ENCODE measurements around the gene MTOR.
"Not testable (repeated sequence)": the region's sequence is repeated elsewhere in the genome, so short reads cannot be mapped to it uniquely, and the experiment has no call there.

Gene MTOR

DNA sequence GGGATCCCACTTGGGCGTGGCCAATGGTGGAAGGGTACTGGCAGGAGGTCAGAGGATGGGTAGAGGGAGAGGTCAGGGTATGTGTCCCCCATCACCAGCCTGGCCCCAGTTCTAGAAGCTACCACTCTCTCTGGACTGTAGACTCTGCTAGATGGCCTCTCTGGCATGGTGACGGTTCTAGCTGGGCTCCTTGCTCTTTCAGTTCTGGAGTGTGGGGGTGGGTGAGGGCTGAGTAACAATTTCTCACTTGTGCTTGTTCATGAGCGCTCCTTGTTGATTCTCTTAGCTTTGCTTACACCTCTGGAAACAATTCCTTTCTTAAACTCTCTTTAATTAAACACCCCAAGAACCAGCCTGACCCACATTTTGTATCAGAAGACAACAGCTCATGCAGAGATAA, 137.4 kb downstream of the MTOR start:
- DNase-seq (ENCODE audit: low read depth in 2 of 3, low spot score in 2 of 3): no peak

DNA sequence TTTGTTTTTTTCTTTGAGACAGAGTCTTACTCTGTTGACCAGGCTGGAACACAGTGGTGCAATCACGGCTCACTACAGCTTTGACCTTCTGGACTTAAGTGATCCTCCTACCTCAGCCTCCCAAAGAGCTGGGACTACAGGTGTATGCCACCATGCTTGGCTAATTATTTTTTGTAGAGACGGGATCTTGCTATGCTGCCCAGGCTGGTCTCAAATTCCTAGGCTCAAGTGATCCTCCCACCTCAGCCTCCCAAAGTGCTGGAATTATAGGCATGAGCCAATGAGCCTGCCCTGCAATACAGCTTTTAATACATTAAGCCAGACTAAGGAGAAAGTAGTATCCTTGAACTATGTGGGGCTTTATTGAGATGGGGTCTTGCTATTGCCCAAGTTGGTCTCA, 146.0 kb downstream of the MTOR start:
- DNase-seq (ENCODE audit: low read depth in 2 of 3, low spot score in 2 of 3): no peak

DNA sequence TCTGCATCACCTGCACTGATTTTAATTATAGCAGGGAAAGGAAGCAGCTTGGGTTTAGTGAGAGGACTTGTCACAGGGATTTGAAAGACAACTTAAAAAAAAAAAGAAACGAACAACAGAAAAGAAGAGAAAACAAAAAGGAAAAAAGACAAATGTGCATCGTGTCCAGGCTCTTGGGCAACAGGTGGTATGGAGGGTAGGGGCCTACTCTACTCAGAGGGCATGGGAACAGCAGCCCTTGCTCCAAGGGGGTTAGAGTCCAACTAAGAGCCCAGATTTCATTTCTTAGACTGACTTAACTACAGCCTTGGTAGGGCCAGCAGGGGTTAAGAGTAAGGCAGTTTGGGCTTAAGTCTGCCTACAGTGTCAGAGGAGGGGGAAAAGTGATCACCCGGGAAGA, 147.4 kb downstream of the MTOR start:
- DNase-seq (ENCODE audit: low read depth in 2 of 3, low spot score in 2 of 3): no peak

DNA sequence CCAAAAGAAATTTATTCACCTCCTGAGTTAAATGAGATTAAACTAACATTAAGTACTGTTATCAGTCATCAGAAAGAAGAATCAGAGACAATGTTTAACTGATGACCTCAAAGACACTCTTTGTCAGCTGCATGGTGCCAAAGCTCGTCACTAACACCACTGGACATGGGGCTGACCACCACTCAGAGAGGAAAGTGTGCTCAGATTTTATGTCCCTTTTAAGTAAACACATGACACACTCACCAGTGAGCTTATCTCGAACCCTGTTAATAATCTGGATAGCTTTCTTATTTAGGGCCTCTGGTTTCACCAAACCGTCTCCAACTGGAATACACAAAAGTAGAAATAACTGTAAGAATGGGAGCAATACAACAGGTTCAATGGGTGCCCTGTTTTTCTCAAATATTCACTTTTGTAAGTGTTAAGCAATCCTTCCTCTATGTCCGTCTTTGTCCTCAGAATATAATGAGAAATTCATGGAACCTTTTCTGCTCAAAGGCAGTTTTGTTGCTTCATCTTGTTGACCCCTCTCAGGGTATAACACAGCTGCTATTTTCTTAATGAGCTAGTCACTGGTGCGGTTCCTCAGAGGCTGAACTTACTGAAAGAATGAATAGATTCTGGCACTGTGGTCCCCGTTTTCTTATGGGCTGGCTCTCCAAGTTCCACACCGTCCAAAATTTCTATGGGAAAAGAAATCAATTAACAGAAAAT, 153.1 kb downstream of the MTOR start:
- no peak for DNase-seq (ENCODE audit: low read depth in 2 of 3, low spot score in 2 of 3)

DNA sequence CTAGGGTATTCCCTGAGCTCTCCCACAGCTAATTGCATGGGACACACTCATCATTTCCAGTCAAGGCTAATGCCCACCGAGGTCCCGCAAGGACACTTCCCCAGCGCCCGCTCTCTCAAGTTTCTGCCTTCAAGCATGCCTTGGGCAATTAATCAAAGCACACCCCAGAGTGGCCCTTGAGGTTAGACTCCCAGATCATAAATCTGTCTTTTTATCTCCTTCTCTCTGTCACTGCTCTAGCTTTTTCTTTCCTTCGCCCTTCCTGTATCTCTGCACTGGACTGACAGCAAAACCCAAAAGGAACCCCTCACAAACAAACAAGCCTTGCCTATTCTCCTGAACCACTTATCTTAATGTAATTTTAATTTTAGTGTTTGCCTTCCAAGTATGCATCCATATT, 154.8 kb downstream of the MTOR start:
- no peak for DNase-seq (ENCODE audit: low read depth in 2 of 3, low spot score in 2 of 3)

DNA sequence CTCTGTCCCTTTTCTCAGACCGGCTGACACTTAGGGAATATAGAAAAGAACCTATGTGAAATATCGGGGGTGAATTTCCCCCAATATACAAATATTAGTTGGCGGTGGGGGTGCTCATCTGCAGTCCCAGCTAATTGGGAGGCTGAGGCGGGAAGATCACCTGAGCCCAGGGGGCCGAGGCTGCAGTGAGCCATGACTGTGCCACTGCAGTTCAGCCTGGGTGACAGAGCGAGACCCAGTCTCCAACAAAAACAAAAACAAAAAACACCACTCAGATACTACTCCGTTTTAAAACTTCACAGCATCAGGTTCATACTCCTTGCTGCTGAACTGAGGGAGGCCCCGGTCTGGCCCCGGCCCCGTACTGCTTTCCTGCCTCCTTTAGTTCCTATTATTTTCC, 156.8 kb downstream of the MTOR start:
- DNase-seq (ENCODE audit: low read depth in 2 of 3, low spot score in 2 of 3): no peak

DNA sequence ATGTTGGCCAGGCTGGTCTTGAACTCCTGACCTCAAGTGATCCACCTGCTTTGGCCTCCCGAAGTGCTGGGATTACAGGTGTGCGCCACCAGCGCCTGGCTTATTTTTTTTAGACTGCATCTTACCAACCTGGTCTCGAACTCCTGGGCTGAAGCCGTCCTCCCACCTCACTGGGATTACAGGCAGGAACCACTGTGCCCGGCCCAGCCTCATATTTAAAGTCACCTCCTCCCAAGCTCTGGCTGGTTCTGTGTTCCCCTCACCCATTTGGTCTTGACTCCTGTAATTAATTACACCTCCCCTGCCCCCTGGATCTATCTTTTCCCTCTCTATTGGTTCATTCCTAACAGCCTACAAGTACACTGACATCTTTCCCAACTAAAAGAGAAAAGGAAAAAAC, 161.0 kb downstream of the MTOR start:
- DNase-seq (ENCODE audit: low read depth in 2 of 3, low spot score in 2 of 3): no peak

DNA sequence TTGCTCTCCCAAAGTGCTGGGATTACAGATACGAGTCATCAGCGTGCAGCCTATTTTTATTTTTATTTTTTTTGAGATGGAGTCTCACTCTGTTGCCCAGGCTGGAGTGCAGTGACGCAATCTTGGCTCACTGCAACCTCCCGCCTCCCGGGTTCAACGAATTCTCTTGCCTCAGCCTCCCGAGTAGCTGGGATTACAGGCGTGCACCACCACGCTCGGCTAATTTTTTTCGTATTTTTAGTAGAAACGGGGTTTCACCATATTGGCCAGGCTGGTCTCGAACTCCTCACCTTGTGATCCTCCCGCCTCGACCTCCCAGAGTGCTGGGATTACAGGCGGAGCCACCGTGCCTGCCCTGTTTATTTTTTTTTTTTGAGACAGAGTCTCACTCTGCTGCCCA, 161.5 kb downstream of the MTOR start:
- DNase-seq (ENCODE audit: low read depth in 2 of 3, low spot score in 2 of 3): not testable (repeated sequence)

DNA sequence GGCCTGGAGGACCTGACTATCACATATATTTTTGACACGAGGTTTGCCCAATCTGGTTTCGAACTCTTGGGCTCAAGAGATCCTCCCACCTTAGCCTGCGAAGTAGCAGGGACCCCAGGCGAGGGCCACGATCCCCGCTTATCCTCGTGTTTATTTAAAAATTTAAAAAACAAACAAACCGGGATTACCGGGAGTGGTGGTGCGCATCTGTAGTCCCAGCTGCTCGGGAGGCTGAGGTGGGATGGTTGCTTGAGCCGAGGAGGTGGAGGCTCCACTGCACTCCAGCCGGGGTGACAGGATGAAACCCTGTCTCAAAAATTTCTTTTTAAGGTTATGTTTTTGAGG, 162.2 kb downstream of the MTOR start:
- DNase-seq (ENCODE audit: low read depth in 2 of 3, low spot score in 2 of 3): no peak

DNA sequence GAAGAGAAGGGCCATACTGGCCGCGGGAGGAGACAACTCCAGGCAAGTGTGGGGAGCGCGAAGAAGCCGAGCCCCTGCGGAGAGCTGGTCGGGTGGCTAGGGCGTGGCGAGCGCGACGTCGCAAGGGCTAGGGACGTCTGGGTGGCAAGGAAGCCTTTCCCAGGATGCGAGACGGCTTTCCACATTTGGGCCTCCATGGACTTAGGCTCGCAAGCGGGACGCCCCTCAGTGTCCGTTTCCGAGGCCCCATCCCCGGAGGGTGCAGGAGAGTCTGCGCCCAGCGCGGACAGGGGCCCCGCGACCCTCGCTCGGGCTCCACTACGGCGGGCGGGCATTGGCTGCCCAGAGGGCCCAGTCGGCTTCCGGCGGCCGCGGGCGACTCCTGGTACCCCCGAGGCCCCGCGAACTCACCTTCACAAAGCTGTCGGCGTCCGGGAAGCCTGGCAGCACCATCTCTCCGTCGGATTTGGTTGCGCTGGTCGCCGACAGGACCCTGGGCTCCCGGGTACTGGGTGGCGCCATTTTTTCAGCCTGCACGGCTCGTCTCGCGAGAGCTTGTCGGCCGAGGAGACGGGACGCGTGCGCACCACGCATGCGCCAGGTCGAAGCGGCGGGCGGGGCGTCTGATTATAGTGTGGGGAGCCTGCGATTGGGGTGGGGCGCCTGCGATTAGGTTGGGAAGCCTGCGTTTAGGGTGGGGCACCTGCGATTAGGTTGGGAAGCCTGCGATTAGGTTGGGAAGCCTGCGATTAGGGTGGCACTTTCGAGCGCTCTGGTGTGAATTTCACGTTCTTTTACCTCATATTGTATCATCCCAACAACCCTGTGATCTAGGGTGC, 162.8 kb downstream of the MTOR start, which contains the start of gene EXOSC10:
Gene EXOSC10, minus strand, starts transcription at position 560 of the 839 bp plus-strand sequence. Its CDS starts 38 bp downstream, at position 522.
- DNase-seq (ENCODE audit: low read depth in 2 of 3, low spot score in 2 of 3): peak; percentile 91 to 96 (median 91)

DNA sequence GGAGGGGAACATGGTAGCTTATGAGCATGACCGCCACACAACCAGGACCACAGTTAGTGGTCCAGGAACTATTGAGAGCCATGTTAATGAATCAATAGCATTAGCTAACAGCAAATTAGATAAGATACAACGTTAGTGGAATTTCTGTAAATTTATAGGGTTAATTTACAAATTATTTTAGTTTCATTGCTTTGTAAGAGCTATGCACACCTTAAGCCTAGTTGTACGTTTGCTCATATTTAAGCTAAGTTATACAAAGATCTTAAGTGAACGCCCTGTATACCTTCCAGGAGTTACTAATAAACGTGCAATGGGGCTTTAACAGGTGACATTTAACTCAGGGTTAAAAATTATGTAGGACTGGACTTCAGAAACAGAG, 163.4 kb downstream of the MTOR start:
- DNase-seq (ENCODE audit: low read depth in 2 of 3, low spot score in 2 of 3): no peak

DNA sequence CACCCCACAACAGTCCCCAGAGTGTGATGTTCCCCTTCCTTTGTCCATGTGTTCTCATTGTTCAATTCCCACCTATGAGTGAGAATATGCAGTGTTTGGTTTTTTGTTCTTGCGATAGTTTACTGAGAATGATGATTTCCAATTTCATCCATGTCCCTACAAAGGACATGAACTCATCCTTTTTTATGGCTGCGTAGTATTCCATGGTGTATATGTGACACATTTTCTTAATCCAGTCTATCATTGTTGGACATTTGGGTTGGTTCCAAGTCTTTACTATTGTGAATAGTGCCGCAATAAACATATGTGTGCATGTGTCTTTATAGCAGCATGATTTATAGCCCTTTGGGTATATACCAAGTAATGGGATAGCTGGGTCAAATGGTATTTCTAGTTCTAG, 178.6 kb downstream of the MTOR start:
- DNase-seq (ENCODE audit: low read depth in 2 of 3, low spot score in 2 of 3): not testable (repeated sequence)

DNA sequence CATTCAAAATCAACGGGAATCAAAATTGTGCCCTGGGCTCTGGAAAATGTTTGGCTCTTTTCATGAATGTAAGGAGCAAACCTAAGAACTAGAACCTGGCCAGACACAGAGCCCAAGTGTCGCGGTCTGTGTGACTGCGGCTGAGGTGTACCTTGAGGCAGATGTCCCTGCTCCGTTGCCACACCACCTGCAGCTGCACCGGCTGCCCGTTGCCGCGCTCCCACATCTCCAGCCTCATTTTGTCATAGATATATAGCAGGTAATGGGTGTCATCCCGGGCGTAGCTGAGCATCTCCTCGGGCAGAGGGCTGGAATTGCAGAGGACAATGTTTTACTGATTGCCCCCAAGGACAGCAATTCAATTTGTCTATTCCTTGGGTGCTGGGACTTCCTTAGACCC, 181.4 kb downstream of the MTOR start:
- no peak for DNase-seq (ENCODE audit: low read depth in 2 of 3, low spot score in 2 of 3)

DNA sequence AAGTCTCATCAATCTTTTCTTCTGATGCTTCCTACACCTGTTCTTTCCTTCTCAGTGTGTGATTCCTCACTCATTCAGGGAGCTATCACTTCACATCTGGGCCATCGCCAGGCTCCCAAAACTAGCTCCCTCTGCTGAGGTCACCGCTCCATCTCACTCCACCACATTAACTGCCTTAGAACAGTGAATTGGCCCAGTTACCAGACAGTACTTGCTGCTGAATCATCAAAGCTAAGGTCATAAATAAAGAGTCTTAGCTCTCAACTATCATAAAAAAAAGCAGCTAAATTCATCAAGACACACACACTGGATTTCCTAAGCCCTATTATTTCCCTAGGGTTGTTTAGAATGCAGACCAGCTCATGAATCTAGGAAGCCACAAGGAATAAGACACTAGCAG, 183.7 kb downstream of the MTOR start:
- DNase-seq (ENCODE audit: low read depth in 2 of 3, low spot score in 2 of 3): no peak

DNA sequence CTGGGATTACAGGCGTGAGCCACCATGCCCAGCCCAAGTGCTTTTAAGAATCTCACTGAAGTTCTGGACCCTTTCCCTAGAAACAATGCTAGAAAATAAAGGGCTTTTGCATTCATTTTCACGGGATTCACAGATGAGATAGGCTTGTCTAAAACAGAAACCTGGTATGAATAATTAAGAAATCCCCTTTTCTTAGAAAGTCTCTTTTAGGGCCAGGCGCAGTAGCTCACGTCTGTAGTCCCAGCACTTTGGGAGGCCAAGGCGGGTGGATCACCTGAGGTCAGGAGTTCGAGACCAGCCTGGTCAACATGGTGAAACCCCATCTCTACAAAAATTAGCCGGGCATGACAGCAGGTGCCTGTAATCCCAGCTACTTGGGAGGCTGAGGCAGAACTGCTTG, 189.0 kb downstream of the MTOR start:
- not testable (repeated sequence) for DNase-seq (ENCODE audit: low read depth in 2 of 3, low spot score in 2 of 3)

DNA sequence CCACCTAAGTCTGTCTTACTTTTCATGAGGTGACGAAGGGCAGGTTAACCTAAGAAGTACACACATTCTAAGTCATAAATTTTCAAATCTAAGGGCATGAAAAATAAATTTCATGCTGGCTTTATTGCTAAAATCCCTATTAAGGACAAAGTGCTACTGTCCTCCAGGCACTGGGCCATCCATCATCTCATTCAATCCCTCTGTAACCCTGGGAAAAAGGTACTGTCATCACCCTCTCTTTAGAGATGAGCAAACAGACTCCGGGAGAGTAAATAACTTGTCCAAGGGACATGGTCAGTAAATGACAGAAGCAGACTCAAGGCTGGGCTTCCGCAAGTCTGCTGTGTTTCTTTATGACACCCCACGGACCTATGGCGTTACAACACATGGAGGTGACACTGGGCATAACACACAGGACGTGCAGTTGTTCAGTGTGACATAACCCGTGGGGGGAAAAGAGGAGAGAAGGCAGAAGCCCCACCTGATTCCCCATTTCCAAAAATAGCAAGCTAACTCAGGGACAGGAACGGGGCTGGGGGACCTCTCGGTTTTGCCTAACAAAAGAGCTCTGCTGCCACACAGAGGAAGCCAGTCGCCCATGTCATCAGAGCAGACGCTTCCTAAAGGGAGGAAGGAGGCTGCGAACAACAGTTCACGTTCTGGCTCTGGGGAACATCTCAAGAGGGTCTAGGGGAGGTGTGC, 190.0 kb downstream of the MTOR start:
- no peak for DNase-seq (ENCODE audit: low read depth in 2 of 3, low spot score in 2 of 3)

DNA sequence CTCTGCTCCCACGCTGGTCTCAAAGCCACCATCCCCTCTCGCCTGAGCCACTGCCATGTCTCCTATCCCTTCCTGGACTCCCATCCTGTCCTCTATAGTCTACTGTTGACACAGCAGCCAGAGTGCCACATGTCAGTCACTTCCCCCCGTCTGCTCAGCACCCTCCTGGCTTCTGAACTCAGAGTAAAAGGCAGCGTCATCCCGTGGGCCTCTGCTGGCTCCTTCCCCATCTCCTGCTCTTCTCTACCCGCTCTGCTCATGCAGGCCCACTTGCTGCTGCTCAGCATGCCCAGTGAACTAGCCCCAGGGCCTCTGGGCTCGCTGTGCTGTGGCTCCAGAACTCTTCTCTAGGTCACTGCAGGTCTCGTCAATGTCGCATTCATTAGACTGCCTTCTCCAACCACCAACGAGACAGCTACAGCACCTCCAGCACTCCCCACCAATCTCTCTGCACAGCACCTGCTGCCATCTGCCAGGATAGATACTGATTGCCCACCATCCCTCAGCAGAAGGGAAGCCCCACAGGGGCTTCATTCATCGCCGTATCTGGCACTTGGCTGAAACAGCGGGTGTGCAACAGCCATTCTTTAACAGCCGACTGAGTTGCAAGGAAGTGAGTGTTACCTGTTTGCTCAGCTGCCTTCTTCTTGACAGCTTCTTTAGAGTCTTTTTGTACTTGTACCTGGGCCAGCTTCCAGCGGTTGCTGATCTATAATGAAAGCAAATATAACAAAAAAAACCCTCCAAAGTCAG, 190.7 kb downstream of the MTOR start:
- no peak for DNase-seq (ENCODE audit: low read depth in 2 of 3, low spot score in 2 of 3)

DNA sequence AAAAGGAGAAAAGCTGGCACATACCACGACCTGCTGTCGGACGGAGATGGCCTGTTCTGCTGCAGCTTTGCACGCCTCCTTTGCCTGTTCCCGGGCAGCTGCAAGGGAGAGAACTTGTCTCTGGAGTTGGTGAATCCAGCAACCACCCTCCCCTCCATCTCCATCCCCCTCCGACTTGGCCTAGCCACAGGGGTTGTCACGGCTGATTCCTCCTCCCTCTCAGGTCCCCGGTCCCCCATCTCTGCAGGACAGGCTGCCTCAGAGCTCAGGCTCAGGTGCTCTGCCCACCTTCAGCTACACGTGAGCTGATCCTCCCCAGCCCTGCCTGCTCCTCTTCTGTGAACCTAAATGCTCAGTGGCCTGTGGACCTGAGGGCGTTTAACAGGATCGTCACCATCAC, 191.5 kb downstream of the MTOR start:
- no peak for DNase-seq (ENCODE audit: low read depth in 2 of 3, low spot score in 2 of 3)

DNA sequence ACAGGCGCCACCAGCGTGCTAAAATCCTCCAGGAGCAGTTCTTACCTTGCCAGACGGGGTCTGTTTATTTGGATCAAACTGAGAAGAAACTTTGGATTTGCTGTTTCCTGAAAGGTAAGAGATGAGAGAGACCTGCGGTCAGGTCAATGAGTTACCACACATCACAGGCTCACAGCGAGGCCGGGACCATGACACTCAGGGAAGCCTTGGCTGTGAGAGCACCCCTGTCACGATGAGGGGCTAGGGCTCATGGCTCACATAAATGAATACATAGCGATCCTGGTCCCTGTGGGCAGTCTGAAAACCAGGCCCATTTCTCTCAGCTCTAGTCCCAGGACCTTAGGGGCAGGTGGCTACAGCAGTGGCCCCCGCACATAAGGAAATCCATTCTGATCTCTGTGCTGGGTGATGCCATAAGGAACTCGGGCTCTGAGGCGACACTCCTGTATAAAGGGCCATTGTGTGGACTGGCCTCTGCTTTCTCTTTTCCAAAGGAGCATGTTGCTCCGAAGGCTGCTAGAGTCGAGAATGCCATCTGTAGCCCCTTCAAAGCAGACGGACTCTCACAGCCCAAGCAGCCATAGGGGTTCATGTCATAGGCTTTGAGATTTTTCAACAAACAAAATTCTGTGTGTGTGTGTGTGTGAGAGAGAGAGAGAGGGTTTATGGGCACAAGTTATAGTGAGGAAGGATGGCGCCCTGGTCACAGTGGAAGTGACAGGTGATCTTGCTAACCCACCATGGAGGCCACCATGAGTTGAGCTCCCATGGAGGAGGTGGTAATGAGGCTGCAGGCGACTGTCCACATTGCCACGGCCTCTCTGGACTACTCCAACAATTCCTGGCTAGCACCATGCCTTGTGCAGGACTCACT, 193.5 kb downstream of the MTOR start:
- no peak for DNase-seq (ENCODE audit: low read depth in 2 of 3, low spot score in 2 of 3)
